A673 (cell line): ENCODE results near the gene TUT1.

Source experiments
- EZH2 ChIP-seq: fragments of 200-600 bp; sonication (generic); IDR thresholded peaks from 2 replicates; pipeline ENCODE4 v1.6.1; 2017; ENCODE audit warnings: borderline replicate concordance, low read depth, mild to moderate bottlenecking, mixed read lengths, antibody characterized with exemption, low read length; ENCODE audit not compliant: poor library complexity, severe bottlenecking
- TF ChIP-seq, protein P1 (sequence below): fragments of 300-800, 200-600 bp; sonication (generic); conservative IDR thresholded peaks from 2 replicates; pipeline ENCODE4 v1.5.1; 2017; ENCODE audit warnings: low read depth, mild to moderate bottlenecking, antibody characterized with exemption, low read length, moderate library complexity, mixed read lengths

- TF ChIP-seq, protein P1, sequence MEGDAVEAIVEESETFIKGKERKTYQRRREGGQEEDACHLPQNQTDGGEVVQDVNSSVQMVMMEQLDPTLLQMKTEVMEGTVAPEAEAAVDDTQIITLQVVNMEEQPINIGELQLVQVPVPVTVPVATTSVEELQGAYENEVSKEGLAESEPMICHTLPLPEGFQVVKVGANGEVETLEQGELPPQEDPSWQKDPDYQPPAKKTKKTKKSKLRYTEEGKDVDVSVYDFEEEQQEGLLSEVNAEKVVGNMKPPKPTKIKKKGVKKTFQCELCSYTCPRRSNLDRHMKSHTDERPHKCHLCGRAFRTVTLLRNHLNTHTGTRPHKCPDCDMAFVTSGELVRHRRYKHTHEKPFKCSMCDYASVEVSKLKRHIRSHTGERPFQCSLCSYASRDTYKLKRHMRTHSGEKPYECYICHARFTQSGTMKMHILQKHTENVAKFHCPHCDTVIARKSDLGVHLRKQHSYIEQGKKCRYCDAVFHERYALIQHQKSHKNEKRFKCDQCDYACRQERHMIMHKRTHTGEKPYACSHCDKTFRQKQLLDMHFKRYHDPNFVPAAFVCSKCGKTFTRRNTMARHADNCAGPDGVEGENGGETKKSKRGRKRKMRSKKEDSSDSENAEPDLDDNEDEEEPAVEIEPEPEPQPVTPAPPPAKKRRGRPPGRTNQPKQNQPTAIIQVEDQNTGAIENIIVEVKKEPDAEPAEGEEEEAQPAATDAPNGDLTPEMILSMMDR = no peak
- TF ChIP-seq EZH2 = no peak
These were observed 55.5 kb downstream of the TUT1 start for GRCh38 chr11:62535802-62536201.
